ENCODE data around the gene SAP30BP.

The SAP30BP gene

DNA sequence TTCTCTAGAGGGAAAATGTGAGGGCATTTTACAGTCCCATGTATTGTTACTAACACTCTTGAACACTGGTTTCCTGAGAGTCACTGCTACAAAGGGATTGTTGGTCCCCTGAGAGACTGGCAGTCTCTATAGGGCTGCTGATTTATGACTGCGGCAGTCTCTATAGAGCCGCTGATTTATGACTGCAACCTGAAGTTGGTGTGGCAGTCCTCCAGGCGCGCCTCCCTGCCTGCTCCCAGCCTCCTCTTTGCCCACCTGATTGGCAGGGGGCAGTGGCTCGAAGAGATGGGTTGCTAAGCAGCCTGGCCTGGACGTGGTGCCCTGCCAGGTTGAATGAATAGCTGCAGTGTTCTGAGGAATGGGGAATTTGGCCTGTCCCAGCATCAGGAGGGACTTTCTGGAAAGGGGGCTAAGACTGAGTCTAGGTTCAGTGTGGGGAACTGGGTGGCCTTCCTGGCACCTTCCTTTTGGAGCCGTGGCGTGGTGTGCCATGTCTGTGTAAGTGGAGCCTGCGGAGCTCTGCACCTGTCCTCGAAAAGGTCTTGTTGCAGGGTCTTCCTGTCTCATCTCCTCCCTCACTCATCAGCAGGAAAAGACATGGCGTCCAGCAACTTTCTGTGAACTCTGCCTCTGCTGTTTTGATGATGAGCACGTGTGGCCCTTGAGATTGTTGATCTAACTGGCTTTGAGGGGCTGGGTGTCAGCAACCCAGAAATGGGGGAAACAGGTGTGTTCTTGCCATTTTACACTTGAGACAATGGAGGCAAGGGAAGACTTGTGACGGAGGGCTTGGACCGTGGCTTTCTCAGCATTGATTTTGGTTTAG, 24.9 kb downstream of the SAP30BP start:
- DNase-seq = no peak

DNA sequence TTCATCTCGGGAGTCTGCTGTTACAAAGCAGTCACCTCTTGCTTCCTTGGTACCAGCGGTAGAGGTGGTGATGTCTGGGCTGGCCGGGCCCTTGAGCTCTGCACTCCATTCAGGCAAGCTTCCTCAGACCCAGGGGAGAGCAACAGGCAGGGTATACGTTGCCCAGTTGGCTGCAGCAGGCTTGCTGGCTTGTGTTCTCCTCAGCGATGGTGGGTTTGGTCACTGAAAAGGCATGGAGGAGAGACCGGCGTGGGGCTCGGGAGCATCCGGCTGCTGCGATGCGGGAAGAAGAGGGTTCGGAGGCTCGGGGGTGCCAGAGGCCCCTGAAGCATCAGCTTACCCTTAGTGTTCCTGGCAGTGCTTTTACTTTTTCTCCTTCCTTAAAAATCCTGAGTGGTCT, 25.8 kb downstream of the SAP30BP start:
- DNase-seq = no peak

DNA sequence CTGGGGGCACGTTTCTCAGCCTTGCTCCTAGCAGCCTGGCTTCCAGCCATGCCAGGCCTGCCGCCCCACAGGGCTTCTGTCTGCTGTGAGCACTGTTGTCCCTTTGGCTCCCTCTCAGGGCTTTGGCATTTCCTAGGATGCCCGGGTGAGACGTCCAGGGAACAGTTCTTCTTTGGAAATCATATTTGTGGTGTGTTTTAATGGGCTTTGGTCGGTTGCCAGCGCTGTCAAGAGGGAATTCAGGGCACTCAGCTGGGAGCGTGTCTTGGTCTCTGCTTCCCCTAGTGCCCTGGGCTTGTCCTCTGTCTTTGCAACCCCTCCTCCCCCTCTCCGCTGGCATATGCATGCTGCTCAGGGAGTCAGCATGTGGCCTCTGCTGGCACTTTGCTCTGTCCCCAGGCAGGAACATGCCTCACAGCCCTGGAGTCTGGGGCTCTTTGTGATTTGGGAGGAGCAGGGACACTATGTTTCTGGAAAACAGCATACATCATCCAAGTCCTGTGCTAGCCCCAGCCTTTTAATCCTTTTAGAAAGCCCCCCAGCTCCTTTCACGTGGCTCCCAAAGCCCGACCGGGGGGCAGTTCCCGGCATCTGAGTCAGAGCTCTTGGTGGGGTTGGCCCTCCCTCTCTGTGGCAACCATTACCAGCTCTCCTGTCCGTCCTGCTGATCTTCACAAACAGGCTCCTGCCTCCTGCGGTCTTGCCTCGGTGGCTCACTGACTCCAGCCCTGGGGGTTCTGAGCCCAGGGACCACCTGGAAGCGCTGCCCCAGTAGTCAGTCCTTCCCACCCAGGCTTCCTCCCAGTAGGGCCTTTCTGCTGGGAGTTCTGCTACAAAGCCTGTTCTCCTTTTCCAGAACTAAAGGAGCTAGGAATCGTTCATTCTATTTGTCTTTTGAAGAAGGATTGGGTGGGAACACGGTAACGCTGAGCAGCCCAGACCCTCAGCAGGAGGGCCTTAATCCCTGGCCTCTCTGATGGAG, 26.7 kb downstream of the SAP30BP start:
- DNase-seq = no peak

DNA sequence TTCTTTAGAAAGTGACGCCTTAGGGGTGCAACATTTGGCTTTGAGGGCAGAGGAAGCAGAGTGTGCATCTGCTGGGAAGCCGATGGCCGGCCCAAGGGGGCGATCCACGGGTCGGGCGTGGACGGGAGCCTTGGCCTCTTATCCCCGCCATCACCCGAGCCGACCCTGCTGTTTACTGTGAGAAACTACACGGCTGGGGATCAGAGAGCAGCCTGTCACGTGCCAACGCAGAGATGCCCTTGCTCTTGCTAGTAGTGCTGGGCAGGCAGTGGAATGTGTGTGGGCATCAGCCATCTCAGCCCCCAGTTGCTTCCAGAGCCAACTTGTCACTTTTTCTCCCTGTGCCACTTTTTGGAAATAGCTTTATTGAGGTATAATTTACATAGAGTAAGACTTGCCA, 27.4 kb downstream of the SAP30BP start:
- no peak for DNase-seq

DNA sequence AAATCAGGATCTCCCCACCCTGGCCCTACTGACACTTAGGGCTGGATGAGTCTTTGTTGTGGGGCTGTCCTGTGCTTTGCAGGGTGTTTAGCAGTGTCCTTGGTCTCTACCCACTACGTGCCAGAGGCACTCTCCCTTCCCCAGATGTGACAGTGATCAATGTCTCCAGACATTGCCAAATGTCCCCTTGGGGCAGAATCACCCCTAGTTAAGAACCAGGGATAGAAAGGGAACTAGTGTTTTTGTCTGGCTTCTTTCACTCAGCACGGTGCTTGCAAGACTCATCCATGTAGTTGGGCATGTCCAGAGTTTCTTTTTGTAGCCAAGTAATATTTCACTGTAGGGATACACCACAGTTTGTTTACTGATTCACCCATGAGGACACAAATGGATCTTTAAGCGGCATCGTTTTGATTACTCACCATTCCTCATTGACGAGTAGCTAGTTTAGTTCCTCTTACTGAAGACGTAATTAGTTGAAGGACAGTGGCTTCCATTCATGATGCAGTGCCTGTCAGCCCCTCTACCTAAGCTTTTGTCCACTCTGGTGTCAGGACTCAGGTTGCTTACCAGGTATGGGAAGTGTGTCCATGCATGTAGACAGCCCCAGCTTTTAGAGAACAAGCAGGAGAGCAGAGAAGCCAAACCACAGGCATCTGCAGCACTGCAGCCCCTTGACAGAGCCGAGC, 28.1 kb downstream of the SAP30BP start:
- DNase-seq = no peak

DNA sequence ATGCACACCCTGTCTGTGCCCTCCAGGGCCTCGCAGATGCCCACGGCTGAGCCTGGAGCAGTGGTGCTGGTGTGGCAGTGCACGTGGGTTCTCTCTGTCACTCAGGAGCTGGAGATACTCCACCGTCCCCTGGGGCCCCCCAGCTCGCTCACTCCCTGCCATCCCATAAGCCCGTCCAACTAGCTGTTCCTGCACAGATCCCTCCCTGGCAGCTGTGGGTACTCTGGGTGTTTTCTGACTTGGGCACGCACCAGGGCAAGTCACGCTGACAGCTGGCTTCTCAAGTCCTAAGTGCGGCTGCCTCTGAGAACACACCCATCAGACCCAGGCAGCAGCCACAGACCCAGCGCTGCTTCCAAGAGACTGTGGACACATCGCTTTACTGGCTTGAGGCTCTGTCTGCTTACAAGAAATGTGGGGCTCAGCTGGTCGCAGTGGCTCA, 28.7 kb downstream of the SAP30BP start:
- DNase-seq = no peak

DNA sequence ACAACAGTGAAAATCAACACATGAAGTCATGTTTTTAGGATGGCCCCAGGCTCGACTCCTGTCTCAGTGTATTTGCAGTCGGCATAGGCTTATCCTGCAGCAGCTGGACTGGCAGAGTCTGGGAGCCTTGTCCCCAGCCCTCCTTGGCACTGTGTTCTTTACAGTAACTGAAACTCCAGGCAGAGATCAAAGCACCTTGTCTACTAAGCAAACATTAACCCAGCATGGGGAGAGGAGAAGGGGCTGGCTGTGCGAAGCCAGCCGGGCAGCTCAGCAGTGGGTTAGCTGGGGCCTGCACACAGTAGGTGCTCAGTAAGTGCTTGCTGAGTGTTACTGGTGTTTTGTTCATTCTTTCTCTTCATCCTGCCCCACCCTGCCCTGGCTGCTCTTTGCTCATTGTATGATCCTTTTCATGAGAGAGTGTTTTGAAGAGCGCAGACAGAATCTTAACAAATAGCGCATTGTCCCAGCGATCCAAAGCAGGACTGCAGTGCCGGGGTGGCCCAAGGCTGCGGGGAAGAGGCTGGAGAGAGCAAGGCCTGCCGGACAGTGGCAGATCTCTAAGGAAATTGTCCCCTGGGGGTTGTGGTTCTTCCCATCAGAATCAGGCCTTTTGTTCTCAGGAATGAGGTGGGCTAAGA, 30.6 kb downstream of the SAP30BP start:
- DNase-seq = no peak

DNA sequence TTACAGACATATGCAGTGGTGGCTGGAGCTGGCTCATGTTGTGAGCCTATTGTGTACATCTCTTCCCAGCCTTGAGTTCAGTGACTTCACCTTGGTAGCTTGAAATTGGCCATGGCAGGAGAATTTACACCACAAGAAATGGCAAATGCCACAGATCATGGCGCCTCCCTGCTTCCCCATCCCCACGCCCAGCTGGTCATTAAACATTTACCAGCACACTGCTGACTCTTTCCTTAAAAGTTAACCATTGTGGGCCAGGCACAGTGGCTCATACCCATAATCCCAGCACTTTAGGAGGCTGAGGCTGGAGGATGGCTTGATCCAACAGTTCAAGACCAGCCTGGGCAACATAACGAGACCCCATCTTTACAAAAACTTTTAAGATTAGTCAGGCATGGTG, 31.5 kb downstream of the SAP30BP start:
- no peak for DNase-seq

DNA sequence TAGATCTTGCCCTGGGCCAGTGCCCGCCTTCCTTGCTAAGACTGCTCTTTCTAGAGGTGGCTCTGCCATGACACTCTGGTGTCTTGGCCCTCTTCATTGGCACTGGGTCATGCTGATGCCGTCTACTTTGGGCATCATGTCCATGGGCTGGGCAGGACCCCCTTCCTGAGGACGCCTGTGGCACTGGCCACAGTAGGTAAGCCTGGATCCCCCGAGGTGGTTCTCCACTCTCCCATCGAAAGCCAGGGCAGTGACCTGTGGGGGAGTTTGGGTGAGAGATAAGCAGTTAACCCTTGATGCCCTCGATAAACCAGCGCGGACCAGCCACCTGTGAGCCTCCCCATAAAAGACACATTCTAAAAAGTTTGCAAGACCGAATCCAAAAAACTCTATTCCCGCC, 34.1 kb downstream of the SAP30BP start:
- no peak for DNase-seq

DNA sequence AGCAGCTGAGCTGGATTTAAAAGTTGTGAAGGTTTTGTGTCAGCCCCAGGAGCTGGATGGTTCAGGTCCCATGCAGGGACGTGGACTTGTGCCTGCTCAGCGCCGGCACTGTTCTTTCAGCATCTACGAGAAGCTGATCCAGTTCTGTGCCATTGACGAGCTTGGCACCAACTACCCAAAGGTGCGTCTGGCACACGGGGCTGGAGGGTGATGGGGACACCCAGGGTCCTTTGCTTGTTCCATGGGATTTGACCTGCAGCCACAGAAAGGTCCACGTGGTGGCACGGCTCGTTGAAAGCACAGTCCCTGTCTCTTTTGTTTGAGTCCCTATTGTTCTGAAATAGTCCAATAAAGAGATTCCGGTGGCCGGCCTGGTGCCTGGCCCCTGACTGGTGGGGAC, 36.1 kb downstream of the SAP30BP start:
- no peak for DNase-seq

DNA sequence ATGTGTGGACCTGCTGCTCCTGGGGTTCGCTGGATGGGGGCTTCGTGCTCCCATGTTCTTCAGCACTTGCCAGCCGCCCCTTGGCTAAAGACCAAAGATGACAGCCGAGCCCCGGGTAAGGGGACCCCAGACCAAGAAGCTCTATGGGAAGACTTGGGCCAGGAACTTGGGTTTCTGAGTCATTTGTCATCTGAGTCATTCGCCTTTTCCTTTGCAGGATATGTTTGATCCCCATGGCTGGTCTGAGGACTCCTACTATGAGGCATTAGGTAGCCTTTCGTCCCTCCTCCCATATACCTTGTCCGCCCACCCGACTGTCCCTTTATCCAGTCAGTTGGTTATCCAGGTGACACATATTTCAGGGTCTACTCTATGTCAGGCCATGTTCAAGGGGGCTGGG, 36.5 kb downstream of the SAP30BP start:
- no peak for DNase-seq

DNA sequence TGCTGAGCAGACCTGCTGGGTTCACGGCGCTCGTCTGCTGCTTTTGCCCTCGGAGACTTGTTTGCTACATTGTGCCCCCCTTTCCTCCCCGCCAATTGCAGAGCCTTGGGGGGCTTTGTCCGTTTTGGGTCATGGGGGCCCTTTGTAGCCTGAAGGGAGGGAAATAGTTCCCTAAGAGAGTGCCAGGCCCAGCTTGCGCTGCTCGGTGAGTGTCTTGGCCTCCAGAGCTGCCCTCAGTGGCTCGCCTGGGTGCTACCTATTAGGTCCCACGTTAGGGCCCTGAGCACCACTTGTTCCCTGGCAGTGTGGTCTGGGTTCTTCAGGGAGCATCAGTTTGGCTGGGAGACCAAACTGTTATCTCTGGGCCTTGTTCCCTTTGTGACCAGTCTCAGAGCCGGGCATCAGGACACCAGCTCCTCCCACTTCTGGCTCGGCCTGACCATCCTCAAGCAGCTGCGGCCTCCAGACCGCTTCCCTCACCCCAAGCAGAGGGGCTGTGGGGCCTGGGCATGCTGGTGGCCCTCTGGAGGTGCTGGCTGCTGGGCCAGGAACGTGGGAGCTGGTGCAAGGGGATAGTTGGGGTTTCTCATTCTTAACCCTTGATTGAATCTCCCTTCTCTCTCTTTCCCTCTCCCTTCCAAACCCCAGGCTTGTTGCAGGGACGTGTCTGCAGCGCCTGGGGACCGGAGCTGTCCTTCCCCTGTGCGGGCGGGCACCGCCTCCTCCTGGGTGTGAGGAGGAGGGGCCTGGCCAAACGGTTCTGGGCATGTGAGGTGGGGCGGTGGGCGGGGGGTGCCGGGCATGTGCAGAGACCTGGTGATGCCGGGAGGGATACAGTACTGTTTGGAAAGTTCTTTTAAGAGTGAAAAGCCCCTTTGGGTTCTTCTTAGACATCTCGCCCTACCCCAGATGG, 38.1 kb downstream of the SAP30BP start:
- DNase-seq = no peak

DNA sequence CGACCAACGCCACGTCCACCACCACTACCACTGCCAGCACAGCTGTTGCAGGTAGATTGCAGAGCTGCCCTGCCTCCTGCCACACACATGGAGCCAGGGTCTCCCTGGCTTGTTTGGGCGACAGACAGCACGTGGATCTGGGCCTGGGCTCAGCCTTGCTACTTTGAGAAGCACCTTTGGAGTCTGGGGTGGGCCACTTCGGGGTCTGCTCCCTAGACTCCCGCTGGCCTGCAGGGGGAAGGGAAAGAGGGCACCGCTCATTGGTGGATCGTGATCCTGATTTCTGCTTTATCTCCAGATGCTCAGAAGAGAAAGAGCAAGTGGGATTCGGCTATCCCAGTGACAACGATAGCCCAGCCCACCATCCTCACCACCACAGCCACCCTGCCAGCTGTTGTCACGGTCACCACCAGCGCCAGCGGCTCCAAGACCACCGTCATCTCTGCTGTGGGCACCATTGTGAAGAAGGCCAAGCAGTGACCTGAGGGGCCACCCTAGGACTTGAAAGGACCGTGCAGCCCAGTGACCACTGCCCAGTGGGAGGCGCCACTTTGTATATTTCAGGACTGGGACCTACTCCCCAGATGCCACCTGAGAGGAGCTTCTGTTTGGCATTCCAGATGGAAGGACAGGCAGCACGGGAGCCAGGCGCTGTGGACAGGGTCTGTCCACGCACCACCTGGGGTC, 39.0 kb downstream of the SAP30BP start:
- DNase-seq = no peak

DNA sequence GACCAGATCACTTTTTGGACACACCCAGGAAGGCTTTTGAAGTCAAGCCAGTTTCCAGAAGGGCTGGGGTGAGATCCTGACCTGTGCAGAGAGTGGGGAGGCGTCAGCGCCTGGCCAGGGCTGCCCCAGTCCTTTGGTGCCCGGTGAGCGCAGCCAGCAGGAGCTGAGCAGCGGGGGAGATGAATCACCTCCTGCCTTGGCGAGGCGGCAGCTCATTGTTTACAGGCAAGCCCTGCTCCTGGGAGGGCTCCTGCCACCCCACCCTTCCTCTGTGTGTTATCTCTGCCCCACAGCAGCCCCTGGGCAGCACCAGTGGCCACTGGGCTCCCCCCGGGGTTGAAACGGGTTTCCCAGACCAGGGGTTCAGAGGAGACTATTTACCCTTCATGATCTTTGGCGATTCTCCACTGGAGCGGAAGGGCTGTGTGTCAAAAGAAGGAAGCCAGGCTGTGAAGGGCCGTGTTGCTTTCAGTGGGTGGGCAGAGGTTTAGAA, 40.0 kb downstream of the SAP30BP start:
- DNase-seq = no peak

DNA sequence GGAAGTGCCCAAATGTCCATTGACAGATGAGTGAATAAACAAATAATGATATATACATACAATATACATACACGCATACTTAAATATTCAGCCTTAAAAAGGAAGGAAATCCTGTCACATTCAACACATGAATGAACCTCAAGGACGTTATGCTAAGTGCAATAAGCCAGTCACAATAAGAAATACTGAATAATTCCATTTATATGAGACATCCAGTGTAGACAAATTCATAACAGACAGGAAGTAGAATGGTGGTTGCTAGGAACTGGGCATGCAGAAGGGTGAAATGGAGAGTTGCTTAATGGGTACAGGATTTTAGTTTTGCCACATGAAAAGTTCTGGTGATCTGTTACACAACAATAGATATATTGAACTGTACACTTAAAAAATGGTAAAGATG, 45.3 kb downstream of the SAP30BP start:
- DNase-seq = peak in 1 of 2 donors; percentile 3

DNA sequence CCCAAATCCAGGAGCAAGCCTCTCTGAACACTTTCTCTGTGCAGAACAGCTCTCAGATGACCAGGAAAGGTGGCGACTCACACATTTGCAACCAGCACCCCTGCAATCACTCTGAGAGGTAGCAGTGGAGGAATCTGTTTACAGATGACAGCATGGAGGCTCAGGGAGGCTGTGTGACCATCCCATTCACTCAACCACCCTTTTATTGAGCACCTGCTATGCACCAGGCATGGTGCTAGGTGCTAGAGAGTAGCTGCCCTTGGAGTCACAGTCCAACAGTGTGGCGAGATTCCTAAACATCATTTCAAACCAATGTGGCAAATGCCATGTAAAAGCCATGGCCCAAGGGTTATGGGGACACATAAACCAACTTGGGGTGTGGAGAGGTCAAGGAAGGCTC, 52.6 kb downstream of the SAP30BP start:
- DNase-seq = no peak

DNA sequence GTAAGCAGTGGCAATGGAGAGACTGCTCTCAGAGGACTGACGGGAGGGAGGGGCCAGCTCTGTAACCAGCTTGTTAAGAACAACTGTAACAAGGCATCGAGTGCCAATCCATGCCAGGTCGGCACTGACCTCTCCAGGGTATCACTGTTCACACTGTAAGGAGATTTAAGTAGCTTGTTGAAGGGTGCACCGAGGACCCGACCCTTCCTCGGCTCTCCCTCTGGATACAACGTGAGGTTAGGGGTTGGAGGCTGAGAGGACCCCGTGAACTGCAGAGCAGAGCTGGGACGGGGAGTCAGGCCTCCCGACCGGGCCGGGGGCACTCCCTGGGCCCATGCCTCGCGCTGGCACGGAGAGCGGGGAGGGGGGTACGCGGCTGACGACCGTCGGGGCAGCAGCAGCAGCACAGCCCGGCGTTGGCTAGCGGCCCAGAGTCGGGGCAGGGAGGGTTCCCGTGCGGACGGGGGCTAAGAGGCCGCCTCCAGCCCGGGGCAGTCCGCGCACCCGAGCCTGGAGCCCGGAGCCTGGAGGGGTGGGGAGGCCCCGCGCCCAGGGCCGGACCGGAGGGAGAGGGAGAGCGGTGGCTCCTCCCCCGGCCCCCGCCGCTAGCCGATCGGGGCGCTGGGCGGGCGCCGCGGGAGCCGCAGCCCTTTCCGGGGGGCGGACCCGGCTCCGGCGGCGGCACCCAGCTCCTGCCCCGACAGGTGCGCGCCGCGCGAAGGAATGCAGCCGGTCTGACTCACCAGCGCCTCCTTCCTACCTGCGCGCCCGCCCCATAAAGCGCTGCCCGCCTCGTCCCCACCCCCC, 53.7 kb downstream of the SAP30BP start, which contains the start of gene ITGB4:
Gene ITGB4, plus strand, starts transcription at position 804 of the 807 bp plus-strand sequence. CDS start 3,245 bp downstream, outside the sequence.
- no peak for DNase-seq

DNA sequence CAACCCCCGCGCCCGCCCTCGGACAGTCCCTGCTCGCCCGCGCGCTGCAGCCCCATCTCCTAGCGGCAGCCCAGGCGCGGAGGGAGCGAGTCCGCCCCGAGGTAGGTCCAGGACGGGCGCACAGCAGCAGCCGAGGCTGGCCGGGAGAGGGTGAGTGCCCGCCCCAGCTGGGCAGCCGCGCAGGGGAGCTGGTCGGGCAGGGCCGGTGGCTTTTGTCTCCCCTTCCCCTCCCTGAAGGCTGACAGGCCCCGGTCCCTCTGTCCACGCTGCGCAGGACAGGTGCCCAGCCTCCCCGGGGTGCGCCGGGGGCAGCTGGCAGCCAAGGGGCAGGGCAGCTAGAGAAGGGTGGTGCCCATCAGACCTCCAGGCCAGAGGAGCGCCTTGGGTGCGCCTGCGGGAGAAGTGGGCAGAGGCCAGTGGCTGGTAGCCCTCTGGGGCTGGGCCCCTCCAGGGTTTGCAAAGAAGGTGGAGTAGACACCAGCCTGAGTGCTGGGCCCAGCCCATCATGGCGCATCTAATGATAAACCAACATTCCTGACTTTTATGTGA, 54.4 kb downstream of the SAP30BP start:
- DNase-seq = no peak

DNA sequence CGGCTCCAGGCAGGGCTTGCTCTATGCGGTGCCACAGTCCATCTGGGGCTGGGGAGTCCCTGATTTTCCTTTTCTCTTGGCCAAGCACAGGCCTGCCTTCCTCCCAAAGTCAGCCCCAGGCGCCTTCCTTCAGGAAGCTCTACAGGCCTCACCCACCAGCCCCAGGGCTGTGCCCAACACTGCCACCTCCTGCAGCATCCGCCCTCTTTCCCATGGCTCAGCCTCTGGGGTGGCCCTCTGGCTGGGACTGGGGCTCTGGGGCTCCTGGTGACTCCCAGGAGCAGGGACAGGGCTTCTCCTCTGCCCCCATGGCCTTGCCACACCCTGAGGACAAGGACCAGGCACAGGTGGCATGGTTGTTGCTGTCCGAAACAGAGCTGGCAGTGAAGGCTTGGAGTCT, 54.9 kb downstream of the SAP30BP start:
- no peak for DNase-seq

Data from inflammatory macrophage (primary cell).